HG03378 (cell line): ENCODE measurements around the gene SNX30.

ENCODE experiments used
- ATAC-seq: cut with Tn5 transposase; IDR thresholded peaks from one replicate; pipeline ENCODE4 v1.9.1; 2021; ENCODE audit warnings: mild to moderate bottlenecking, moderate library complexity; ENCODE audit not compliant: unreplicated experiment

SNX30 gene

GRCh38 chr9:112873773-112874405, 123.3 kb downstream of the SNX30 start:
- no peak for ATAC-seq

- ATAC-seq = no peak
Observed at GRCh38 chr9:112878752-112879151, 128.2 kb downstream of the SNX30 start.

GRCh38 chr9:112880650-112881049, 130.1 kb downstream of the SNX30 start:
- no peak for ATAC-seq

GRCh38 chr9:112881331-112881730, 130.8 kb downstream of the SNX30 start:
- ATAC-seq = no peak

- no peak for ATAC-seq
Observed at GRCh38 chr9:112884101-112884500, 133.5 kb downstream of the SNX30 start.

- no peak for ATAC-seq
Observed at GRCh38 chr9:112884721-112885120, 134.2 kb downstream of the SNX30 start.

GRCh38 chr9:112885324-112885723, 134.8 kb downstream of the SNX30 start:
- ATAC-seq = no peak

GRCh38 chr9:112886351-112886750, 135.8 kb downstream of the SNX30 start:
- ATAC-seq = no peak

GRCh38 chr9:112887381-112887780, 136.8 kb downstream of the SNX30 start:
- no peak for ATAC-seq

- no peak for ATAC-seq
Observed at GRCh38 chr9:112890106-112891081, 139.8 kb downstream of the SNX30 start, which contains the start of gene SLC46A2. TSS of gene SLC46A2 (minus strand) at chr9:112890876. CDS start at chr9:112890681, 195 bp downstream.

GRCh38 chr9:112891521-112891920, 141.0 kb downstream of the SNX30 start:
- no peak for ATAC-seq

- no peak for ATAC-seq
Observed at GRCh38 chr9:112892981-112893380, 142.4 kb downstream of the SNX30 start.

- no peak for ATAC-seq
Observed at GRCh38 chr9:112894041-112894440, 143.5 kb downstream of the SNX30 start.

- no peak for ATAC-seq
Observed at GRCh38 chr9:112894699-112895098, 144.1 kb downstream of the SNX30 start.

GRCh38 chr9:112896131-112896530, 145.6 kb downstream of the SNX30 start:
- no peak for ATAC-seq

- ATAC-seq = no peak
Observed at GRCh38 chr9:112898872-112899311, 148.3 kb downstream of the SNX30 start.

GRCh38 chr9:112900488-112900887, 149.9 kb downstream of the SNX30 start:
- no peak for ATAC-seq

- no peak for ATAC-seq
Observed at GRCh38 chr9:112900901-112901300, 150.3 kb downstream of the SNX30 start.

- ATAC-seq = no peak
Observed at GRCh38 chr9:112905084-112905483, 154.5 kb downstream of the SNX30 start.

GRCh38 chr9:112911736-112912135, 161.2 kb downstream of the SNX30 start:
- ATAC-seq = no peak

- no peak for ATAC-seq
Observed at GRCh38 chr9:112912636-112913035, 162.1 kb downstream of the SNX30 start.

- no peak for ATAC-seq
Observed at GRCh38 chr9:112913326-112913725, 162.8 kb downstream of the SNX30 start.
